Right lobe of liver (tissue), 6 donors: Measurements from ENCODE around the gene CUEDC1. TPM values are rescaled to one million over a fixed set of nuclear protein-coding genes. Genes with fewer than 3 reads are reported as not detected.

ENCODE experiments used
- ATAC-seq, 4 donors: fragments of 200-7000 bp; cut with Tn5 transposase; one replicate each; pipeline ENCODE4 v1.9.1; 2020; ENCODE audit warnings: mild to moderate bottlenecking in 4 of 4, moderate library complexity in 4 of 4
- DNase-seq, 3 donors: peaks; one replicate each; pipeline ENCODE4 v3.0.0-alpha.2; 2020
- H3K27ac ChIP-seq, 3 donors: fragments of 200-600 bp; one replicate each; pipeline ENCODE4 v1.8.0; 2022
- H3K27me3 ChIP-seq, 2 donors: fragments of 200-600 bp; one replicate each; pipeline ENCODE4 v1.8.0; 2022
- H3K36me3 ChIP-seq, 4 donors: fragments of 200-600 bp; sonication (generic) in 1 of 4; one replicate each; pipeline versions ENCODE4 v1.5.1 to v1.8.0; 2017 to 2022; ENCODE audit warnings: control low read depth in 1 of 4
- H3K4me1 ChIP-seq, 4 donors: fragments of 200-600 bp; sonication (generic) in 1 of 4; one replicate each; pipeline versions ENCODE4 v1.5.1 to v1.8.0; 2017 to 2022; ENCODE audit warnings: control low read depth in 1 of 4
- H3K4me3 ChIP-seq, 3 donors: fragments of 200-600 bp; one replicate each; pipeline ENCODE4 v1.8.0; 2022
- H3K9me3 ChIP-seq, 4 donors: fragments of 200-600 bp; sonication (generic) in 1 of 4; one replicate each; pipeline versions ENCODE4 v1.5.1 to v1.8.0; 2017 to 2022; ENCODE audit warnings: control low read depth in 1 of 4
- CTCF ChIP-seq, 4 donors: fragments of 200-600 bp in 3 of 4; fragments of 450-650 bp in 1 of 4; IDR thresholded peaks; one replicate each; pipeline versions ENCODE4 v1.5.1 to v1.8.0; 2016 to 2022; ENCODE audit warnings: antibody characterized with exemption in 4 of 4, mild to moderate bottlenecking in 2 of 4
- POLR2A ChIP-seq: fragments of 450-650 bp; IDR thresholded peaks from one replicate; pipeline ENCODE4 v1.6.1; 2017; ENCODE audit warnings: antibody characterized with exemption, mild to moderate bottlenecking
- WGBS: methylation state at CpG from one replicate; pipeline ENCODE4 v1.1.6; 2018; ENCODE audit warnings: low coverage, low lambda C conversion rate; ENCODE audit not compliant: insufficient coverage; ENCODE audit errors: missing lambda C conversion rate; 5-methylcytosine and 5-hydroxymethylcytosine counted together
- intact Hi-C, 2 donors: fragments of 100-400 bp; cut with DNase I; formaldehyde crosslinking; loops; one replicate each; pipeline versions ENCODE4 v1.11.2 to v1.14.1; 2022
- total RNA-seq, 6 experiments: library from RNA; depleted of rRNA in 2 of 6; stranded (reverse); fragments of >200 nt in 2 of 6; fragmentation: NEBNext Ultra II Directional in 3 of 6; extraction: Animal tissue kit (Norgen Biotek cat#: 25700) in 3 of 6; gene quantifications; one replicate each; pipeline versions ENCODE4 v1.1.0 to v1.2.4, GENCODE V29; 2016 to 2023
- donor health status: DM: no; HTN: yes; CAD: no.
- donor health status: DM: no; HTN: no; CAD: no.
- donor health status: DM: no; HTN: no; CAD: no.
- donor health status: DM: no; HTN: yes; CAD: no.
- donor health status: DM: no; HTN: yes; CAD: no.

CUEDC1 gene
- total RNA-seq, 6 experiments from 2014 or later, result 4.0 to 8.5 (median 5.5) TPM

GRCh38 chr17:57842280-57842679 lies 112.9 kb downstream of the CUEDC1 start:
- TF ChIP-seq CTCF (IDR thresholded peaks at IDR 0.05) (no peak), POLR2A (no peak)
- WGBS, result 100% methylated on average over 1 of the region's 1 CpG

GRCh38 chr17:57839571-57839923 lies 115.7 kb downstream of the CUEDC1 start:
- no peak overlapping the region for H3K27ac ChIP-seq
- 94% methylated on average over 6 of the region's 6 CpGs for WGBS

More at GRCh38 chr17:57842280-57842679, 112.9 kb downstream of the CUEDC1 start:
- Histone ChIP-seq H3K36me3 (peaks cover 0 to 34% (median 9%) of the 10 kb centered on the region in 4 donors), H3K9me3 (no peaks in the 10 kb centered on the region), H3K4me3 (no peak overlapping the region), H3K4me1 (peaks cover 0 to 15% (median 0%) of the 10 kb centered on the region in 4 donors), H3K27ac (no peak overlapping the region), H3K27me3 (no peaks in the 10 kb centered on the region)
- intact Hi-C loops, result no loop called here
- no peak for ATAC-seq
- DNase-seq, result no peak

GRCh38 chr17:57838857-57839570 lies 116.2 kb downstream of the CUEDC1 start:
- ATAC-seq (no peak), DNase-seq (no peak)
- intact Hi-C loops, result loop anchor here in 1 of 2 donors (10.0 kb wide), 1 partner anchor 704 kb away; no protein-coding TSS in a partner anchor
- Histone ChIP-seq H3K4me3 (no peak overlapping the region), H3K27me3 (no peaks in the 10 kb centered on the region), H3K4me1 (peaks cover 0 to 15% (median 0%) of the 10 kb centered on the region in 4 donors), H3K36me3 (peaks cover 0 to 25% (median 9%) of the 10 kb centered on the region in 4 donors), H3K9me3 (no peaks in the 10 kb centered on the region), H3K27ac (peak overlapping the region in 1 of 3 donors; percentile 25)
- TF ChIP-seq POLR2A (no peak), CTCF (IDR thresholded peaks at IDR 0.05) (no peak)
- 65% methylated on average over 6 of the region's 6 CpGs for WGBS

More at GRCh38 chr17:57839571-57839923, 115.7 kb downstream of the CUEDC1 start:
- Histone ChIP-seq H3K36me3 (peaks cover 0 to 25% (median 9%) of the 10 kb centered on the region in 4 donors), H3K9me3 (no peaks in the 10 kb centered on the region), H3K4me1 (peaks cover 0 to 15% (median 0%) of the 10 kb centered on the region in 4 donors), H3K27me3 (no peaks in the 10 kb centered on the region), H3K4me3 (no peak overlapping the region)
- intact Hi-C loops, result loop anchor here in 1 of 2 donors (10.0 kb wide), 1 partner anchor 705 kb away; no protein-coding TSS in a partner anchor
- TF ChIP-seq CTCF (IDR thresholded peaks at IDR 0.05) (no peak), POLR2A (no peak)
- DNase-seq, result no peak
- no peak for ATAC-seq

- peak overlapping the region in 1 of 3 donors; percentile 25 for H3K27ac ChIP-seq
- peak; percentile 69 to 86 (median 80) for ATAC-seq
- DNase-seq, result peak in 1 of 3 donors; percentile 60
- WGBS, result 25% methylated on average over 4 of the region's 4 CpGs
- H3K4me1 ChIP-seq, result peaks cover 0 to 15% (median 0%) of the 10 kb centered on the region in 4 donors
- H3K9me3 ChIP-seq, result no peaks in the 10 kb centered on the region
- H3K27me3 ChIP-seq, result no peaks in the 10 kb centered on the region
- intact Hi-C loops, result loop anchor here in 1 of 2 donors (10.0 kb wide), 1 partner anchor 704 kb away; no protein-coding TSS in a partner anchor
- H3K4me3 ChIP-seq, result no peak overlapping the region
- TF ChIP-seq POLR2A, result no peak
- TF ChIP-seq CTCF (IDR thresholded peaks at IDR 0.05), result no peak
- H3K36me3 ChIP-seq, result peaks cover 0 to 25% (median 9%) of the 10 kb centered on the region in 4 donors
These were observed 116.8 kb downstream of the CUEDC1 start for GRCh38 chr17:57838453-57838852.
